SKM-1 (cell line): ENCODE data around the gene ATP6V1F.

Experiments
- DNase-seq: peaks from one replicate; lab custom pipeline; 2025; ENCODE audit not compliant: unreplicated experiment; lab: John Stamatoyannopoulos, UW

Gene ATP6V1F

DNA sequence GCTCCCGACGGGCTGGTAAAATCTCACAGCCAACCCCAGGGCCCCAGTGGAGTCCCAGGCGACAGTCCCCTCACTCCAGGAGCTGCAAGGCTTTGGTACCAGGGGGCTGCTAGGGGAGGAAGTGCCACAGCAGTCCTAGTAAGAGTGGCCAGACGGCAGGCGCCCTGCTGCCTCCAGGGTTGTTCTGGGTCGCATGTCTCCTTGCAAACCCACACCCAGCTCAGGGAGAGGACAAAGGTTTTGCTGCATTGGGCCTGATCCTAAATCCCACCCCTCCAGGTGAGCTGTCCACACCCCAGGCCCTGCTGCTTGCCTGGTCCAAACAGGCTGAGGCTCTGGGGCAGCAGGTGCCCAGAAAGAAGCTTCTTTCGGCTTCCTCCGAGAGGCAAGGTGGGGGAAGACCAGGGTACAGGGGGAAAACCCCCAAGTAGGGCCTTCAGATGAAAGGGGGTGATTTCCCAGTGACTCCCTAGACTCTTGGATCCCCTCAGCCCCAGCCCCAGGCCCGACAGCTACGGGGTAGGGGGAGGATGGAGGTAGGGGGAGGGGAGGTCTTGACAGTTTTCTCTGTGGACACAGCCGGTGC is 52.0 kb downstream of the ATP6V1F start:
- DNase-seq = no peak

DNA sequence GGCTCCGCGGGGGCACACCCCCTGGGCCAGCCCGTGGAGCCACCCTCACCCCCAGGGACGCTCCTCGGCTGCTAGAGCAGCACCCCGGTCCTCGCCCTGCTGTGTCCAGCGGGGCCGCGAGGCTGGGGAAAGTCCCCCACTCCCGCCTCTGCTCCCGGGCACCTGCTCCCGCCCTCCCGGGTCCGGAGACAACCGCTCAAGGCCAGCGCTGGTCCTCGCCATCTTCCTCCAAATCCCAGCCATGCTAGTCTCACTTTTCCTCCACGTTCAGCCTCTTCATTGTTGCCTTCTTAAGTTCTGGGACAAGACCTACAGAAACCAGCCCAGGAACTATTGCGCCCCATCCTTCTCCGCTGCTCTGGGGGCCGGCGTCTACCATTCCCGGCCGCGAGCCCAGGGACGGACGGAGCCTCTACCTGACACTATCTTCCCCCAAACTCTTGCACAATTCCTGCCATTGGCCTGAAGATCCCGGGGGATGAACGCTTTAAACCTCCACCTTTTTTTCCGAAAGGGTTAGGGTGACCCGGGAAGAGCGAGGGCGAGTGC is 52.7 kb downstream of the ATP6V1F start:
- no peak for DNase-seq
